GM12873 (cell line): Measurements from ENCODE around the gene ATXN1.

Source experiments
- TF ChIP-seq, protein P1 (sequence below): IDR thresholded peaks from 2 replicates; pipeline ENCODE4 v1.5.1; 2012; ENCODE audit warnings: low read depth, mild to moderate bottlenecking, moderate library complexity, low read length, control low read depth; ENCODE audit not compliant: insufficient read depth; ENCODE audit errors: missing control alignments

The ATXN1 gene

DNA sequence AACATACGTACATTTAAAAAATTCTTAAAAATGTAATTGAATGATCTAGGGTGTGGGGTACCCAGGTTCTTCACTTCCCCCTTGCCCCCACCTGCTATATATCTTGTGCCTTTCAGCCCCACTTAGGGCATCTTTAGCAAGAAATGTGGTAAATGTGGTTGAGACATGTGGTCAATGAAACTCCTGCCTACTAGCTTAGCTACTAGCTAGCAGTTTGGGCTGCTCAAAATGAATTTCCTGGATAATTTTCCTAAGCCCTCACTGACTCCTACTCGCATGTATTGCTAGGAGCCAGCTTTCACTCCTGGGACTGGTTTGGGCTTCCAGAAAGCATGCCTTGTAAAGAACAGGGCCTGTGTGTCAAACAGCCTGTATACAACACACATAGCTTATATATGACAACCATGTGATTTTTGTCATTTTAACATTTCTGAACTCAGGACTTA, 257.3 kb downstream of the ATXN1 start:
- TF ChIP-seq, protein P1, sequence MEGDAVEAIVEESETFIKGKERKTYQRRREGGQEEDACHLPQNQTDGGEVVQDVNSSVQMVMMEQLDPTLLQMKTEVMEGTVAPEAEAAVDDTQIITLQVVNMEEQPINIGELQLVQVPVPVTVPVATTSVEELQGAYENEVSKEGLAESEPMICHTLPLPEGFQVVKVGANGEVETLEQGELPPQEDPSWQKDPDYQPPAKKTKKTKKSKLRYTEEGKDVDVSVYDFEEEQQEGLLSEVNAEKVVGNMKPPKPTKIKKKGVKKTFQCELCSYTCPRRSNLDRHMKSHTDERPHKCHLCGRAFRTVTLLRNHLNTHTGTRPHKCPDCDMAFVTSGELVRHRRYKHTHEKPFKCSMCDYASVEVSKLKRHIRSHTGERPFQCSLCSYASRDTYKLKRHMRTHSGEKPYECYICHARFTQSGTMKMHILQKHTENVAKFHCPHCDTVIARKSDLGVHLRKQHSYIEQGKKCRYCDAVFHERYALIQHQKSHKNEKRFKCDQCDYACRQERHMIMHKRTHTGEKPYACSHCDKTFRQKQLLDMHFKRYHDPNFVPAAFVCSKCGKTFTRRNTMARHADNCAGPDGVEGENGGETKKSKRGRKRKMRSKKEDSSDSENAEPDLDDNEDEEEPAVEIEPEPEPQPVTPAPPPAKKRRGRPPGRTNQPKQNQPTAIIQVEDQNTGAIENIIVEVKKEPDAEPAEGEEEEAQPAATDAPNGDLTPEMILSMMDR: no peak

DNA sequence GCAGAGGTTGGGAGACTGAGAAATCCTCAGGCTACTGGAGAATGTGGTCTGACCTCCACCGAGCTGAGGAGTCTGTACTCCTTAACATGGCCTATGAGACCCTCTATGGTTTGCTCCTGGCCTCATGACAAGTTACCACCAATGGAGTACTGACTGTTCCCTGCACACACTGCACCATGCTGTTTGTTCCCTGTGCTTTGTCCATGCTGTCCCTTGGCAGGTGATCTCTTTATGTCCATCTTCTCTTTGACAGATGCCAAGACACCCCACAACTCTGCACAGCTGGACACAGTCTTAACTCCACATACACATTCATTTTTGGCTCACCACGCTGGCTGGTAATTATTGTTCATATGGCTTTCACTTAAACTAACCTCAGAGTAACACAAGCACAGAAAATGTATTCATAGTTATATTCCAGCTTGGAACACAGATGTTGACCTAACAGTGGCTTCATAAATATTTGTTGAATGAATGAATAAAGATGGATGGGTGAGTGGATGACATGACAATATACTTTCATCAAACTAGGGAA, 258.0 kb downstream of the ATXN1 start:
- TF ChIP-seq, protein P1: no peak

GRCh38 chr6:16498957-16499356, 262.3 kb downstream of the ATXN1 start:
- TF ChIP-seq, protein P1: no peak

GRCh38 chr6:16498237-16498636, 263.0 kb downstream of the ATXN1 start:
- TF ChIP-seq, protein P1: no peak

DNA sequence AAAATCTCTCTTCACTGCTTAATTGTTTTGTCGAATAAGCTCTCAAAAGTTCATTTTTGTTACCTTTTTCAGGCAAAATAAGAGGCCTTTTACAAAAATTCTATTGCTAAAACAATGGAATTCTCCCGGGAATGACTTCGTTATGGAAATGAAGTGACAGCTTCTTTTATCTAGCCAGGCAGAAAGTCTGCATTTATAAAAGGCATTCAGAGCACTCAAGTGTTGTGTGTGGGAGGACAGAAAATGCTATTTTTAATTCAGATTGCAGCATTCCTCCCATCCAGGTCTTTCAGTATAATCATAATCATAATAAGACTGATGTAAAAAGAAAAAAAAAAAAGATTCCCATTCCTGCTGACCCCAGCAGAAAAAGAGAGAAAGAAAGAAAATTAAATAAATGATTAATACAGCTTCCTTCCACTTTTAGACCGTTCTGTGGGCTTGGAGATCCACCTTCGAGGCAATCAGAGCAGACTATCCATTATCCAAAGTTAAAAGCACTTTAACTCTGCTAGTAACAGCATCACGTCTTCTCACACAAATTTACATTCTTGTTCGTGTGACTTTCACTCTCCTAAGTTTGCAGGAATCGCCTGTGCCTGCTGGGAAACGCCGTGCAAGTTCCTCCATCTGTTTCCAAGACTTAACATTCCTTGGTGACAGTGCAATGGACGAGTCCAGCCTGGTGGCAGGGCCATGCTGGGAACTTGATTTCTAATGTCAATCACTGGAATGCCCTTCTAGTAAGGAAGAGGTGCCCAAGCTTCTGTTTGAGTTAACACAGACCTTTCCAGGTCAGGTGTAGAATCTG, 264.1 kb downstream of the ATXN1 start:
- TF ChIP-seq, protein P1: no peak

DNA sequence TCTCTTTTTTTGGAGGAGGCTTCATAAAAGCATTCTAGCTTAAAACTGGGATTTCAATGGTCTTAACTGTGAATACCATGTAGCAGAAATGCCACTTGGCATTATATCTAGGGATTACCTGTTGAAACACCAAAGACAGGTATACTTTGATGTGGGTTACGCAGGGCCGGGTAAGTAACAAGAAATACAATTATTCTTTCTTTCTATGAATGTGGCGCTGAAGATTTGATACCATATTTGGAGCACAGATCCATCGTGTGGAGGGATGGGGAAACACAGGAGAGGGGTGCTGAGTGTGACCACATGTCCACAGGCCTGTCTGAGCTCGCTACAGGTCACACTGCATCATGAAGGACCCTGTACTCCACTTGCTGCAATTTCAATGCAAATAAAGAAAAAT, 265.1 kb downstream of the ATXN1 start:
- TF ChIP-seq, protein P1: no peak

GRCh38 chr6:16494793-16495192, 266.5 kb downstream of the ATXN1 start:
- TF ChIP-seq, protein P1: no peak
